Natural killer cell (primary cell): ENCODE data around the gene ZBTB7B. TPM values are rescaled to one million over a fixed set of nuclear protein-coding genes. Genes with fewer than 3 reads are reported as not detected.

Experiments
- ATAC-seq, 3 donors: fragments of 150-1000 bp in 2 of 3; fragments of 200-7000 bp in 1 of 3; cut with Tn5 transposase; 1 replicate in 1 of 3; 2 replicates in 2 of 3; pipeline ENCODE4 v1.10.0; 2021; ENCODE audit warnings: mild to moderate bottlenecking in 2 of 3, moderate library complexity in 2 of 3
- DNase-seq, 2 donors: peaks; one replicate each; pipeline versions ENCODE4 v3.0.0 to v3.0.0-alpha.2; 2013 to 2021; ENCODE audit warnings: mixed read lengths in 1 of 2
- H3K27ac ChIP-seq: one replicate; pipeline ENCODE4 v1.5.1; 2013; ENCODE audit warnings: mild to moderate bottlenecking, low read length
- H3K27me3 ChIP-seq: one replicate; pipeline ENCODE4 v1.6.1; 2013; ENCODE audit warnings: low read length; ENCODE audit not compliant: control insufficient read depth, insufficient read depth
- H3K36me3 ChIP-seq: one replicate; pipeline ENCODE4 v1.6.1; 2013; ENCODE audit warnings: low read length; ENCODE audit not compliant: control insufficient read depth, insufficient read depth
- H3K4me1 ChIP-seq: one replicate; pipeline ENCODE4 v1.6.1; 2013; ENCODE audit warnings: low read length; ENCODE audit not compliant: control insufficient read depth, insufficient read depth
- H3K4me3 ChIP-seq: one replicate; pipeline ENCODE4 v1.5.1; 2013; ENCODE audit warnings: low read length
- H3K9me3 ChIP-seq: one replicate; pipeline ENCODE4 v1.6.1; 2013; ENCODE audit warnings: low read length; ENCODE audit not compliant: control insufficient read depth, insufficient read depth
- H3K27ac Mint-ChIP-seq, 2 donors: one replicate each; pipeline ENCODE4 v1.8.0; 2022; ENCODE audit warnings: mild to moderate bottlenecking in 2 of 2, mixed read lengths in 2 of 2, moderate library complexity in 1 of 2
- H3K27me3 Mint-ChIP-seq, 2 donors: one replicate each; pipeline ENCODE4 v1.8.0; 2022; ENCODE audit warnings: low read depth in 2 of 2, mixed read lengths in 2 of 2
- H3K36me3 Mint-ChIP-seq: one replicate; pipeline ENCODE4 v1.8.0; 2022; ENCODE audit warnings: mixed read lengths
- H3K4me1 Mint-ChIP-seq, 2 donors: one replicate each; pipeline ENCODE4 v1.8.0; 2022; ENCODE audit warnings: mixed read lengths in 2 of 2
- H3K4me3 Mint-ChIP-seq: one replicate; pipeline ENCODE4 v1.8.0; 2022; ENCODE audit warnings: mild to moderate bottlenecking, moderate library complexity, mixed read lengths
- H3K9me3 Mint-ChIP-seq, 2 donors: one replicate each; pipeline ENCODE4 v1.8.0; 2022; ENCODE audit warnings: mixed read lengths in 2 of 2
- CTCF ChIP-seq: fragments of 200-600 bp; IDR thresholded peaks from one replicate; pipeline ENCODE4 v1.8.0; 2022; ENCODE audit warnings: antibody characterized with exemption
- WGBS: methylation state at CpG from one replicate; pipeline ENCODE4 v1.1.7; 2013; ENCODE audit warnings: missing lambda C conversion rate; ENCODE audit not compliant: insufficient coverage; 5-methylcytosine and 5-hydroxymethylcytosine counted together
- intact Hi-C: fragments of 100-400 bp; cut with micrococcal nuclease; formaldehyde crosslinking; loops from one replicate; pipeline ENCODE4 v1.14.2; 2022
- total RNA-seq, 4 donors: library from RNA; stranded (reverse); fragments of 120-200 nt in 1 of 4; gene quantifications; one replicate each; pipeline versions ENCODE4 v1.2.3 to v1.2.4, GENCODE V29; 2013 to 2022

The ZBTB7B gene
- total RNA-seq, 3 donors from 2014 or later (not counting 1 experiment from before 2014, with no cell fraction given), result 61.2 to 75.4 (median 63.3) TPM

GRCh38 chr1:154962156-154962749, 40.3 kb upstream of the ZBTB7B start:
- 2% methylated on average over 24 of the region's 25 CpGs for WGBS
- Histone ChIP-seq H3K4me1 (peaks cover 20% of the 10 kb centered on the region), H3K36me3 (peaks cover 49% of the 10 kb centered on the region), H3K27me3 (no peaks in the 10 kb centered on the region), H3K9me3 (no peaks in the 10 kb centered on the region), H3K27ac (peak overlapping the region; percentile 93), H3K4me3 (peak overlapping the region; percentile 65)
- TF ChIP-seq CTCF, result peak; percentile 15
- peak; percentile 2 to 13 (median 8) for ATAC-seq
- peak overlapping the region; percentile 88 for H3K27ac Mint-ChIP-seq
- no peaks in the 10 kb centered on the region for H3K9me3 Mint-ChIP-seq
- H3K36me3 Mint-ChIP-seq, result no peaks in the 10 kb centered on the region
- no peaks in the 10 kb centered on the region for H3K27me3 Mint-ChIP-seq
- H3K4me1 Mint-ChIP-seq, result peaks cover 18 to 29% of the 10 kb centered on the region in 2 donors
- intact Hi-C loops, result loop anchor here (1.0 kb wide), 1 partner anchor 55 kb away; no protein-coding TSS in a partner anchor
- peak in 1 of 2 donors; percentile 50 for DNase-seq
- H3K4me3 Mint-ChIP-seq, result peak overlapping the region; percentile 89

GRCh38 chr1:154962795-154963330, 39.7 kb upstream of the ZBTB7B start:
- Mint-ChIP-seq H3K4me3 (peak overlapping the region; percentile 89), H3K27me3 (no peaks in the 10 kb centered on the region), H3K4me1 (peaks cover 18 to 29% of the 10 kb centered on the region in 2 donors), H3K36me3 (no peaks in the 10 kb centered on the region), H3K27ac (peak overlapping the region; percentile 88), H3K9me3 (no peaks in the 10 kb centered on the region)
- Histone ChIP-seq H3K36me3 (peaks cover 55% of the 10 kb centered on the region), H3K27me3 (no peaks in the 10 kb centered on the region), H3K4me3 (no peak overlapping the region), H3K4me1 (peaks cover 20% of the 10 kb centered on the region), H3K9me3 (no peaks in the 10 kb centered on the region), H3K27ac (peak overlapping the region; percentile 93)
- no peak for TF ChIP-seq CTCF
- WGBS, result 88% methylated on average over 6 of the region's 6 CpGs
- intact Hi-C loops, result loop anchor here (1.0 kb wide), 1 partner anchor 54 kb away; no protein-coding TSS in a partner anchor
- ATAC-seq, result no peak
- DNase-seq, result no peak

GRCh38 chr1:154963643-154964042, 39.0 kb upstream of the ZBTB7B start:
- H3K9me3 ChIP-seq, result no peaks in the 10 kb centered on the region
- no peak overlapping the region for H3K4me3 ChIP-seq
- H3K4me3 Mint-ChIP-seq, result no peak overlapping the region
- no peak overlapping the region for H3K27ac ChIP-seq
- H3K27me3 ChIP-seq, result no peaks in the 10 kb centered on the region
- H3K4me1 Mint-ChIP-seq, result peaks cover 23 to 35% of the 10 kb centered on the region in 2 donors
- ATAC-seq, result no peak
- peaks cover 57% of the 10 kb centered on the region for H3K36me3 ChIP-seq
- no peaks in the 10 kb centered on the region for H3K9me3 Mint-ChIP-seq
- DNase-seq, result no peak
- no peak overlapping the region for H3K27ac Mint-ChIP-seq
- peaks cover 20% of the 10 kb centered on the region for H3K4me1 ChIP-seq
- no peaks in the 10 kb centered on the region for H3K36me3 Mint-ChIP-seq
- no peak for TF ChIP-seq CTCF
- WGBS, result 98% methylated on average over 8 of the region's 8 CpGs
- intact Hi-C loops, result no loop called here
- no peaks in the 10 kb centered on the region for H3K27me3 Mint-ChIP-seq
